Neuronal stem cell (in vitro differentiated cells): ENCODE data around the gene PTPRQ.
A peak's percentile ranks its signal among the peaks of the same experiment; 100 is the strongest.
"Not testable (repeated sequence)": the region's sequence is repeated elsewhere in the genome, so short reads cannot be mapped to it uniquely, and the experiment has no call there.

Experiments used
- DNase-seq: peaks from one replicate; pipeline ENCODE4 v3.0.0-alpha.2; 2013; ENCODE audit warnings: low spot score
- H2AFZ ChIP-seq: one replicate; pipeline ENCODE4 v1.6.1; 2013; ENCODE audit warnings: mild to moderate bottlenecking, low read length, inconsistent platforms
- H2AK5ac ChIP-seq: 2 replicates; pipeline ENCODE4 v1.6.1; 2013; ENCODE audit warnings: low read depth, mild to moderate bottlenecking, inconsistent platforms, low read length, moderate library complexity, mixed read lengths
- H2BK120ac ChIP-seq: 2 replicates; pipeline ENCODE4 v1.6.1; 2013; ENCODE audit warnings: low read depth, mild to moderate bottlenecking, inconsistent platforms, low read length, moderate library complexity, mixed read lengths
- H2BK12ac ChIP-seq: one replicate; pipeline ENCODE4 v1.6.1; 2013; ENCODE audit warnings: low read length, inconsistent platforms
- H2BK15ac ChIP-seq: 2 replicates; pipeline ENCODE4 v1.6.1; 2013; ENCODE audit warnings: mild to moderate bottlenecking, low read length, inconsistent platforms, mixed read lengths
- H2BK5ac ChIP-seq: one replicate; pipeline ENCODE4 v1.6.1; 2013; ENCODE audit warnings: inconsistent platforms, mild to moderate bottlenecking, low read length, moderate library complexity
- H3K14ac ChIP-seq: one replicate; pipeline ENCODE4 v1.6.1; 2013; ENCODE audit warnings: low read length, inconsistent platforms
- H3K18ac ChIP-seq: 2 replicates; pipeline ENCODE4 v1.6.1; 2013; ENCODE audit warnings: low read length, inconsistent platforms
- H3K23ac ChIP-seq: 2 replicates; pipeline ENCODE4 v1.6.1; 2013; ENCODE audit warnings: low read depth, mild to moderate bottlenecking, mixed read lengths, low read length, inconsistent platforms; ENCODE audit not compliant: poor library complexity
- H3K27ac ChIP-seq: replicated peaks from 3 replicates; pipeline ENCODE4 v1.5.1; 2013; ENCODE audit warnings: low read length, inconsistent platforms
- H3K27me3 ChIP-seq, 3 experiments: 2 replicates each; pipeline ENCODE4 v1.6.1; 2013; ENCODE audit warnings: low read length in 3 of 3, mild to moderate bottlenecking in 2 of 3, inconsistent platforms in 1 of 3, low read depth in 1 of 3, mixed read lengths in 1 of 3, moderate library complexity in 1 of 3; ENCODE audit not compliant: control insufficient read depth in 3 of 3, insufficient read depth in 3 of 3
- H3K36me3 ChIP-seq, 2 donors: replicated peaks in 1 of 2; 2 replicates each; pipeline ENCODE4 v1.6.1; 2013; ENCODE audit warnings: low read length in 2 of 2; ENCODE audit not compliant: control insufficient read depth in 2 of 2, insufficient read depth in 2 of 2
- H3K4ac ChIP-seq: 2 replicates; pipeline ENCODE4 v1.6.1; 2013; ENCODE audit warnings: inconsistent platforms, mild to moderate bottlenecking, low read length, moderate library complexity
- H3K4me1 ChIP-seq, 2 donors: 1 replicate in 1 of 2; 2 replicates in 1 of 2; pipeline ENCODE4 v1.6.1; 2013; ENCODE audit warnings: low read length in 2 of 2, low read depth in 1 of 2; ENCODE audit not compliant: control insufficient read depth in 2 of 2, insufficient read depth in 1 of 2
- H3K4me2 ChIP-seq: one replicate; pipeline ENCODE4 v1.6.1; 2013; ENCODE audit warnings: mild to moderate bottlenecking, low read length, inconsistent platforms; ENCODE audit not compliant: insufficient read depth, poor library complexity, severe bottlenecking
- H3K4me3 ChIP-seq, 2 donors: 2 replicates each; pipeline ENCODE4 v1.5.1; 2013; ENCODE audit warnings: low read length in 2 of 2, mild to moderate bottlenecking in 2 of 2, inconsistent platforms in 1 of 2, moderate library complexity in 1 of 2
- H3K79me1 ChIP-seq: one replicate; pipeline ENCODE4 v1.6.1; 2013; ENCODE audit warnings: low read depth, mild to moderate bottlenecking, inconsistent platforms, low read length, moderate library complexity
- H3K9ac ChIP-seq: one replicate; pipeline ENCODE4 v1.6.1; 2013; ENCODE audit warnings: mild to moderate bottlenecking, low read depth, low read length, inconsistent platforms; ENCODE audit not compliant: poor library complexity
- H3K9me3 ChIP-seq, 2 donors: replicated peaks in 1 of 2; 2 replicates each; pipeline versions ENCODE3 to v1.6.1; 2013; ENCODE audit warnings: low read length in 2 of 2, mild to moderate bottlenecking in 2 of 2, inconsistent platforms in 1 of 2, low read depth in 1 of 2, mixed read lengths in 1 of 2, moderate library complexity in 1 of 2; ENCODE audit not compliant: control insufficient read depth in 2 of 2, insufficient read depth in 1 of 2
- H4K8ac ChIP-seq: one replicate; pipeline ENCODE4 v1.6.1; 2013; ENCODE audit warnings: low read depth, mild to moderate bottlenecking, inconsistent platforms, low read length, moderate library complexity
- H4K91ac ChIP-seq: one replicate; pipeline ENCODE4 v1.6.1; 2013; ENCODE audit warnings: low read length, low read depth, mild to moderate bottlenecking, inconsistent platforms; ENCODE audit not compliant: poor library complexity
- WGBS, 2 donors: extraction: QIAGEN DNeasy Blood & Tissue Kit; methylation state at CpG; one replicate each; pipeline ENCODE4 v1.1.7; 2013; ENCODE audit warnings: missing lambda C conversion rate in 2 of 2, mixed read lengths in 1 of 2; ENCODE audit not compliant: insufficient read length in 2 of 2, insufficient replicate concordance in 1 of 2; ENCODE audit errors: extremely low coverage in 2 of 2; 5-methylcytosine and 5-hydroxymethylcytosine counted together

The PTPRQ gene

DNA sequence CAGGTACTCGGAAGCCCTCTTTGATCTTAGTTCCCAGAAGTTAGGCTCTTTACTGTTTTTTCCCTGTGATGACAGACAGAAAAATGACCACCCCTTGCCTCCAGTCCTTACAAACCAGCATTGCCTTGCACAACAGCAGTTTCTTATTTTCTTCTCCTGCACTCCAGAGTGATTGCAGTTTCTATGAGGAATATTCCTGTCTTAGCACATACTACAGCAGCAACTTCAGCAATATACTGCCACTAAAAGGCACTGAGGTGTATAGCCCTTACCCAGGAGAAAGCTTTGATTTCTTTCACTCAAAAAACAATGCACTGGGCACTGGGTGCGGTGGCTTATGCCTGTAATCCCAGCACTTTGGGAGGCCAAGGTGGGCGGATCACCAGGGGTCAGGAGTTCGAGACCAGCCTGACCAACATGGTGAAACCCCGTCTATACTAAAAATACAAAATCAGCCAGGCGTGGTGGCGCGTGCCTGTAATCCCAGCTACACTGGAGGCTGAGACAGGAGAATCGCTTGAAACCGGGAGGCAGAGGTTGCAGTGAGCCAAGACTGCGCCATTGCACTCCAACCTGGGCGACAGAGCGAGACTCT lies 232.1 kb downstream of the PTPRQ start:
- not testable (repeated sequence) for H2AK5ac ChIP-seq, H3K36me3 ChIP-seq, H2BK120ac ChIP-seq, H4K8ac ChIP-seq, H3K4me1 ChIP-seq, H3K9ac ChIP-seq, H3K14ac ChIP-seq, H3K18ac ChIP-seq, H2BK15ac ChIP-seq, H3K79me1 ChIP-seq, H3K23ac ChIP-seq, H3K27me3 ChIP-seq, H2BK12ac ChIP-seq, H3K4me3 ChIP-seq, H3K27ac ChIP-seq, H3K4me2 ChIP-seq, H2BK5ac ChIP-seq, H4K91ac ChIP-seq, H3K4ac ChIP-seq, DNase-seq, H3K9me3 ChIP-seq
- H2AFZ ChIP-seq = peak overlapping the region; percentile 16
- WGBS, 2 donors = no CpG with 5 or more reads among the region's 13 CpGs

- WGBS, 2 donors = no CpG with 5 or more reads among the region's 1 CpG
- DNase-seq = no peak
- no peaks in the 10 kb centered on the region for H3K36me3 ChIP-seq
Observed at GRCh38 chr12:80676856-80677255, 232.8 kb downstream of the PTPRQ start.

GRCh38 chr12:80677994-80678393 lies 234.0 kb downstream of the PTPRQ start:
- H4K8ac ChIP-seq = no peak overlapping the region
- WGBS, 2 donors = no CpG with 5 or more reads among the region's 1 CpG

More at GRCh38 chr12:80676856-80677255, 232.8 kb downstream of the PTPRQ start:
- Histone ChIP-seq H2BK5ac (no peak overlapping the region), H2BK15ac (no peak overlapping the region), H3K79me1 (no peaks in the 10 kb centered on the region), H2BK12ac (no peak overlapping the region), H3K4me2 (no peak overlapping the region), H2BK120ac (no peak overlapping the region), H3K14ac (no peak overlapping the region), H3K27ac (no peak overlapping the region), H4K8ac (no peak overlapping the region), H2AK5ac (no peak overlapping the region), H3K9me3 (no peaks in the 10 kb centered on the region), H3K27me3 (no peaks in the 10 kb centered on the region), H3K4me3 (no peak overlapping the region), H3K4me1 (no peaks in the 10 kb centered on the region), H3K4ac (no peak overlapping the region), H3K18ac (no peak overlapping the region), H3K23ac (no peak overlapping the region), H3K9ac (no peak overlapping the region), H4K91ac (no peak overlapping the region), H2AFZ (no peak overlapping the region)

DNA sequence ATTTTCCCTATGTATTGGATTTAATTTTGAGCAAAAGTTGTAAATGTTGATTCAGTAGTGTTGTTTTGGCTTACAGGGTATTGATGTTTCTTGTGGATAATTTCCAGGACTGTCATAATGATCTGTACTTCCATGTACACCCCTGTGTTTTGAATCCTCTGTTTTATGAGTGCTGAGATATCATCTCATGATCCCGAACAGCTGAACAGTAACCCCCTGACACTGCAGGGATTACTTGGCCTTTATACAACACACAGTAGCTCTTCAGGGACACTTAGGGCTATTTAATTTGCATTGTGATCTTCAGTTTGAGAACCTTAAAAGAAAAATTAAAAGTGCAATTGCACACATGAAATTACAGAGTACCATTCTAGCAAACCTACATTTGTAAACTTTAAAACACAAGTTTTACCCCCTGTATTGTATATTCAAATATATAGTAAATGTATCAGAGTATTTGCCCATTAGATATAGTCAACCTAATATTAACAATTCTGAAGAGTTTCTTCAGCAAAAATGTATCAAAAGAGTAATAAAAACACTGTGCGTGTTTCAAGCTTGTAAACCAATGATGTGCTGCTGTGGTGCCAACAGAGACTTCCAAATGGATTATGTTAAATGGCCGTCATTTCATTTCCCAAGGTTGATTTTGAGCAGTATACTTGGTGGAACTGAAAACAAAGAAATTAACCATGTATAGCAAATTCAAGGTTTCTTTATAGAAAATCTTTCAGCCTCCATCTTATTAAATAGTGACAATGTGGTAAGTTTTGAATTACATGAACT lies 235.5 kb downstream of the PTPRQ start:
- no peak overlapping the region for H2BK12ac ChIP-seq
- no peak overlapping the region for H3K4me2 ChIP-seq
- no peak overlapping the region for H3K27ac ChIP-seq
- H2BK5ac ChIP-seq = no peak overlapping the region
- H3K14ac ChIP-seq = no peak overlapping the region
- no peaks in the 10 kb centered on the region for H3K36me3 ChIP-seq
- H3K9me3 ChIP-seq = no peaks in the 10 kb centered on the region
- DNase-seq = no peak
- H3K23ac ChIP-seq = no peak overlapping the region
- no peak overlapping the region for H3K4ac ChIP-seq
- no peak overlapping the region for H2BK15ac ChIP-seq
- H3K79me1 ChIP-seq = no peaks in the 10 kb centered on the region
- H4K91ac ChIP-seq = no peak overlapping the region
- no peaks in the 10 kb centered on the region for H3K4me1 ChIP-seq
- no peak overlapping the region for H2BK120ac ChIP-seq
- no peak overlapping the region for H2AK5ac ChIP-seq
- WGBS, 2 donors = no CpG with 5 or more reads among the region's 3 CpGs
- no peak overlapping the region for H2AFZ ChIP-seq
- H3K9ac ChIP-seq = no peak overlapping the region
- H3K4me3 ChIP-seq = no peak overlapping the region
- no peak overlapping the region for H3K18ac ChIP-seq
- H4K8ac ChIP-seq = no peak overlapping the region
- no peaks in the 10 kb centered on the region for H3K27me3 ChIP-seq

More at GRCh38 chr12:80677994-80678393, 234.0 kb downstream of the PTPRQ start:
- Histone ChIP-seq H3K4me3 (no peak overlapping the region), H2BK5ac (no peak overlapping the region), H2AFZ (no peak overlapping the region), H3K9me3 (no peaks in the 10 kb centered on the region), H3K36me3 (no peaks in the 10 kb centered on the region), H2AK5ac (no peak overlapping the region), H3K4me1 (no peaks in the 10 kb centered on the region), H3K27me3 (no peaks in the 10 kb centered on the region), H2BK12ac (no peak overlapping the region), H3K79me1 (no peaks in the 10 kb centered on the region), H2BK120ac (no peak overlapping the region), H3K18ac (no peak overlapping the region), H3K23ac (no peak overlapping the region), H3K4ac (no peak overlapping the region), H3K14ac (no peak overlapping the region), H4K91ac (no peak overlapping the region), H3K9ac (no peak overlapping the region), H3K4me2 (no peak overlapping the region), H3K27ac (no peak overlapping the region), H2BK15ac (no peak overlapping the region)
- DNase-seq = no peak
